Fibroblast of villous mesenchyme (primary cell): ENCODE data around the gene PRICKLE2. TPM values are rescaled to one million over a fixed set of nuclear protein-coding genes. Genes with fewer than 3 reads are reported as not detected.

Experiments used
- DNase-seq: peaks from one replicate; pipeline ENCODE4 v3.0.0-alpha.2; 2010; ENCODE audit warnings: low read depth
- H3K4me3 ChIP-seq: 2 replicates; pipeline ENCODE4 v1.5.1; 2011; ENCODE audit warnings: low read depth, mild to moderate bottlenecking, low read length
- total RNA-seq: library from RNA; depleted of rRNA; stranded (reverse); fragments of >200 nt; gene quantifications from 2 replicates; pipeline ENCODE4 v1.2.3, GENCODE V29; 2012
- TF ChIP-seq, protein P1 (sequence below): IDR thresholded peaks from 2 replicates; pipeline ENCODE4 v1.5.1; 2012; ENCODE audit warnings: low read depth, mild to moderate bottlenecking, low read length; ENCODE audit not compliant: insufficient read depth

Gene PRICKLE2
- total RNA-seq, 1 donor, result 36.3 TPM

DNA sequence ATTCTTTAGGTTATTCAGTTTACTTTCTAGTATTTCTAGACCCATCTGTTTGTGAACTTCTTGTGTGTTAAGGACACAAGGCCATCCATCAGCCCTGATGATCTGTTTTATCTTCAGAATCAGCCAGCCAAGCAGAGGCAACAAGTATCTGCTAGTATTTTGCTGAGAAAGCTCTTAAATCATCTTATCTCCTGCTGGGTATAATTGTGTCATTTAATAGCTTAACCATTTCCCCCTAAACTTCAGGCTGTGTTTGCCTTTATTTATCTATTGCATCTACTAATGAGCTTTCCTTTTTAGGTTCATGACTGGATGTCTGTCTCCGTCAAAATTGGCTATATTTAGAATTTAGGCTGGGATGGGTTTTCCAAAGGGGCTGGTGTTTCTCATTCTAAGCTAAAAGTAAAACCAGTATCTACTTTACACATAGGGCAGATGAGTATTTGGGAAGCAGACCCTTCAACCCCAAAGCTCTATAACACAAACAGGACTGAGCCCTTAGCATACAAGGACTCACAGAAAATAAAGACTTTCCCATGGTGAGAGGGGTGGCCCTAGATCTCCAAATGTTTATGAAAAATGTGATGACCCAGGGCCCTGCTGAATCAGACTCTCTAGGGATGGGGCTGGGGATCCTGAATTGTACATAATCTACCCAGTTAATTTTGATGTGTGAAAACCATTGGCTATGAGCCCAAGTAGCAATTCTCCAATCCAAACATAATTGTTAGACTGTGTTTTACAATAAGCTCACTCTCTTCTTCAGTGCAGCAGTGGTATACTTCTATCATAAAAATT, 136.7 kb downstream of the PRICKLE2 start:
- TF ChIP-seq, protein P1, sequence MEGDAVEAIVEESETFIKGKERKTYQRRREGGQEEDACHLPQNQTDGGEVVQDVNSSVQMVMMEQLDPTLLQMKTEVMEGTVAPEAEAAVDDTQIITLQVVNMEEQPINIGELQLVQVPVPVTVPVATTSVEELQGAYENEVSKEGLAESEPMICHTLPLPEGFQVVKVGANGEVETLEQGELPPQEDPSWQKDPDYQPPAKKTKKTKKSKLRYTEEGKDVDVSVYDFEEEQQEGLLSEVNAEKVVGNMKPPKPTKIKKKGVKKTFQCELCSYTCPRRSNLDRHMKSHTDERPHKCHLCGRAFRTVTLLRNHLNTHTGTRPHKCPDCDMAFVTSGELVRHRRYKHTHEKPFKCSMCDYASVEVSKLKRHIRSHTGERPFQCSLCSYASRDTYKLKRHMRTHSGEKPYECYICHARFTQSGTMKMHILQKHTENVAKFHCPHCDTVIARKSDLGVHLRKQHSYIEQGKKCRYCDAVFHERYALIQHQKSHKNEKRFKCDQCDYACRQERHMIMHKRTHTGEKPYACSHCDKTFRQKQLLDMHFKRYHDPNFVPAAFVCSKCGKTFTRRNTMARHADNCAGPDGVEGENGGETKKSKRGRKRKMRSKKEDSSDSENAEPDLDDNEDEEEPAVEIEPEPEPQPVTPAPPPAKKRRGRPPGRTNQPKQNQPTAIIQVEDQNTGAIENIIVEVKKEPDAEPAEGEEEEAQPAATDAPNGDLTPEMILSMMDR, result no peak
- DNase-seq, result peak; percentile 81
- no peak overlapping the region for H3K4me3 ChIP-seq

DNA sequence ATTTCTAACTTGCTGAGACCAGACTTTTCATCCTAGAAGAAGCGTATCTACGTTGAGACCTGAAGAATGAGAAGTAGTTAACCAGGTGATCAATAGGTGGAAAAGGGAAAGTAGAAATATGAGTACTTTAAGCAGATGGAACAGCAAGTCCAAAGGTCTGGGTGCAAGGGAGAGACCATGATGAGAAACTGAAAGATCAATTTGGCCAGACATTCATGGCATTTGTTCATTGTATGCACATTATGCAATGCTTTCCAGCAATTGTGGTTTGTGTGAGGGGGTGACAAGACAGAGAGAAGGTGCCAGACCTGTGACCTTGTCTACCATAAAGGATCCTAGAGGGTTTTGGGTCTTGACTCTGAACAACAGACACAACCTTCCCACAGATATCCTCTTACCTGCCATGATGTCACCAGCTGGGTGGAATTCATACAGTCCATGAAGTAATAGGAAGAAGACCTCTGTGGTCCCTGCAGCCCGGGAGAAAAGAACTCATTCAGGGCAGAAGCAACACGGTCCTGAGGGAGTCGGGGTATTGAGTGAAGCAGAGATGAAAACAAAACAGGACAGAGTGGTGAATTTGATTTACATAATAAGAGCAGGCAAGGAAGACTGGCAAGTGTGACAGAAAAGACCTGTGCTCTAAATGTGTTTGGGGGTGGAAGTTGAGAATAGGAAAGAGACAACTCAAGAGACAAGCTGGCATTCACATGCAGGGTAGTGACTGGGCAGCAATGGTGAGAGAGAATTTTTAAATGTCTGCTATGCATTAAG, 138.6 kb downstream of the PRICKLE2 start:
- TF ChIP-seq, protein P1, result no peak
- no peak for DNase-seq

DNA sequence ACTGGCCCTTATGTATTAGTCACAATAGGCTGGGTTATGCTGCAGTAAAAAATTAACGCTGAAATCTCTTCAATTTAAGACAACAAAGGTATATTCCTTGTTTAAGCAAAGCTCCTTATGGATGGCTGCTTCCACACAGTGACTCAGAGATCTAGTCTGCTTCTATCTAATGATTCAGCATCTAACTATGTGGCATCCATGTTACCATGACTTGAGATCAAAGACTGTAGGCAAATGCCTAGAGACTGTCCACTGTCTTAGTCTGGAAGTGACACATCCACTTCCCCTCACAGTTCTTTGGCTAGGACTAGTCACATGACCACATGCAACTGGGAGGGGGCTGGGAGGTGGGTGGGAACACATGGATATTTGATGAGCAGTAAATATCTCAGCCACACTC, 140.6 kb downstream of the PRICKLE2 start:
- TF ChIP-seq, protein P1, result no peak
- no peak for DNase-seq
- no peak overlapping the region for H3K4me3 ChIP-seq

More for the DNA sequence above, 138.6 kb downstream of the PRICKLE2 start:
- no peak overlapping the region for H3K4me3 ChIP-seq

DNA sequence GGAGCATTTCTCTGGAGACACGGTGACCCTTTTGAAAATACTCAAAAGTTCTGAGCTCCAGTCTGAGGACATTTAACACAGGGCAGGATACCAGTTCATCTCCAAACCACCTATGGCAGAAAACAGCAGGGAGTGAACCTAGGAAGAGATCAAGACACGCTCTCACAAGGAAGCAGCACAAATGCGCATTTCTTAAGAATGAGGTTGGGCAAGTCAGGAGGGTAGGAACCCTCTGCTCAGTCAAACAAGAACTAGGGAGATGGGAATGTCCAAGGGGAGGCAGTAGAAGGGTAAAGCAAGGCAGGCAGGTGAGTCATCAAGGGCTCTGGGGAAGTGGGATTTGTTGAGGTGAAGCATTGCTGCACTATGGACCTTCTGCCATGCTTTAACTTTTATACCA, 141.7 kb downstream of the PRICKLE2 start:
- TF ChIP-seq, protein P1, result no peak
- DNase-seq, result no peak

DNA sequence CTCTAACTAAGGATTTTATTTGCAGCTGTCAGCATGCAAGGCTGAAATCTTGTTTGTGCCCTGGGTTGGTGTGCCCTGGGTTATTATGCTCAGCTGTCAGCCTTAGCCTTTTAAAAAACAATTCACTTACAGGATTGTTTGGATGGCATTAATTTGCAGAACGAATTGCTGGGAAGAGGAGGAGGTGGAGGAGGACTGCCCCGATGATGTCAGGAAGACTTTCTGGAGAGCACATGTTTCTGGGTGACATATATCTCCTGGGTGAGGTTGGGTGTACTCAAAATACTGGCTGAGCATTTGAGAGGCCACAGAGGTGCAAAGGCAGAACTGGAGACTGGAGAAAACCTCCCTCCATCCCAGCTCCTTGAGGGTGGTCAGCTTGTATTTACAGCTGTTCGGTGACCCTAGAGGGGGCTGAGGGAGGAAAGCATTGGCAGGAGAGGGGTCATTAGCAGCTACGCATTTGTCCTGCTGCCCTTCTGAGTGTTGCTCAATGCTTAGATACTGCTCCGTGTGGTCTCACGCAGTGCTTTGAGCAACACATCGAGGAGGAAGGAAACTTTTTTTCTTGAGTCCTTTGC, 142.2 kb downstream of the PRICKLE2 start:
- peak; percentile 66 for DNase-seq
- no peak overlapping the region for H3K4me3 ChIP-seq
- TF ChIP-seq, protein P1, result no peak

More for the DNA sequence above, 141.7 kb downstream of the PRICKLE2 start:
- H3K4me3 ChIP-seq, result no peak overlapping the region

DNA sequence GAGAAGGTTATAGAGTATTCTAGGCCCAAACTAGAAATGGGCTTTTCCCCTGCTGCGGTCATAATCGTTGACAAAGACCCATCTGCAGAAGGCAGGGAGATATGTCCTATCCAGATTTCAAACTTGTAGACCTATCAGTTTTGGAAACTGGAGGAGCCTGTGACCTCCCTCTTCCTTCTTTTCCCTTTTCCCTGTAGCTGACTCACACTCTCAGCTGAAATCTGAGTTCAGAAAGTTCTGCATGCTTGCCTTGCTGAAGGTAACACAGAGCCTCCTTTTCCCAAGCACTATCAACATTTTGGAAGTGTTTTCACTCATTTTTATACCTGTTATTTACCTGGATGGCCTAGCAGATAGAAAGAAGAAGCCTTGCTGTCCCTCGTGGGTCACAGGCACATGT, 142.9 kb downstream of the PRICKLE2 start:
- DNase-seq, result no peak
- TF ChIP-seq, protein P1, result no peak
- H3K4me3 ChIP-seq, result no peak overlapping the region
